HG03439 (cell line): ENCODE results near the gene LEF1.

Experiments
- ATAC-seq: cut with Tn5 transposase; IDR thresholded peaks from one replicate; pipeline ENCODE4 v1.9.1; 2021; ENCODE audit warnings: mild to moderate bottlenecking, moderate library complexity; ENCODE audit not compliant: unreplicated experiment

The LEF1 gene

DNA sequence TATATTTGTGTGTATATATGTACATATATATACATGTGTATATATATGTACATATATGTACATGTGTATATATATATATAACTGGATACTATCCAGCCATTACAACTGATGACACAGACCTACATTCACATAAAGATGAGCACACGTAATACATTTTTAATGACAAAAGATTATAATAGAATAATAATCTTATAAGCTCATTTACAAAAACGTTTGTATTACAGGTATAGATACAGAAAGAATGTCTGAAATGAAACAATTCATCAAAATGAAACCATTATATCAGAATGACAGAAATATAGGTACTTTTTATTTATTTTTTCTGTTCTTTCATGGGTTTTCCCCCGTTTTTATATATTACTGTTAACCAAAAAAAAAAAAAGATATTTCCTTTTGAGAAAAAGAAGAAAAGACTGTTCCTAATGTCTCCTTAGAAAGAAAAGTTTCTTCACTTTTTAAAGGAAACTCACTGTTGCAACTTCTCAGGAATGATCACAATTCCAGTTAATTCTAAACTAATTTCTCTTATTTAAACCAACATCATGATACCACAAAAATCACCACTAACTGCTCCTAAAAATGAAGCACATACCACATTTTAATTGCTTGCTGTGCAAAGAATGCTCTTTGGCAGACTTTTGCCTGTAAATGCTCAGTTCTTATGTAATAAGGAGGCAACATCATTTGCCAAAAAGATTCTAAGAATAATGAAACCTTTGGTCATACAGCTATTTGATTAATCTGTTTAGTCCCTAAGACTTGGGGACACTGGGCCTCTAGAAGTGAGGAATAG is 18.9 kb downstream of the LEF1 start:
- ATAC-seq: no peak

DNA sequence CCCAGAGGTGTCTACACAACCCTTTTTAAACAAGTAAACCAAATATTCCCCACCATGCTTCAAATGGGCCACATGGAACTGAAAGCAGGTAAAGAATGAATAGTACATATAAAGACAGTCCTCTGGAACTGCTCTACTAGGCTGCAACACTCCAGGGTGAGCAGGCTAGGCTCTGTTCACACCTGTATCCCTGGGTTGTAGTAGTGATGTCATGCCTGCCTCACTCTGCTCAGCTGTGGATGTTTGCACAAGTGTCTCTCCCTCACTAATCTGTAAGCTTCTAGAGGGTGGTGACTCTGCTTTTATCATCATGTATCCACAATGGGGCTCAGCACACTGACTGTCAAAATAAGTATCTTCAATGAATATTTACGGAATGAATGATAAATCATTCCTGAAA is 20.4 kb downstream of the LEF1 start:
- ATAC-seq: no peak

DNA sequence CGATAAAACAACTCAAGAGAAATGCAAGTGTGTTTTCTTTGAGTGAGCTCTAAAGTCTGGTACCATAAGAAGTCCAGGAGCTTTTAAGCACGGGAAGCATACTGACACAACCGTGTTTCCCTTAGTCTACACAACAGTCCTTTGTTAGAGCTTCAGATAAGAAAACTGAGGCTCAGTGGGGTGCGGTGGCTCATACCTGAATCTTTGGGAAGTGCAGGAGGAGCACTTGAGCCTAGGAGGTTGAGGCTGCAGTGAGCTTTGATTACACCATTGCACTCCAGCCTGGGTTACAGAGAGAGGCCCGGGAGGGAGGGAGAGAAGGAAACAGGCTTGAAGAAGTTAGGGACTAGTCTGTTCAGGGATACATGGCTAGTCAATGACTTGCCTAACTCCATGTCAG is 21.9 kb downstream of the LEF1 start:
- ATAC-seq: no peak

DNA sequence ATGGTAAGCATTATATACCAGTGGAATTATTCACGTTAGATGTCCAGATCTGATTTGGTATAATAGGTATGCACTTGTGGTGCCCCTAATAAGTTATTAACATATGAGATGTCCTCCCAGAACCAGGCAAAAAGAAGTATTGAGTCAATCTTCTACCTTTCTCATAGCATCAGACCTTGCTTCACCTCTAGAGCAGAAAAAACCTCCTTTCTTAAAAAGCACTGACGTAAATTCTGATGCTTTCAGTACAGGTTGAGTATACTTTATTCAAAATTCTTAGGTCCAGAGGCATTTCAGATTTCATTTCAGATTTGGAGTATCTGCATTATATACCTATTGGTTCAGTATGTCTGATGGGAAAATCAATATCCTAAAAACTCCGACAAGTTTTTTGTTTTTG is 22.4 kb downstream of the LEF1 start:
- ATAC-seq: no peak

DNA sequence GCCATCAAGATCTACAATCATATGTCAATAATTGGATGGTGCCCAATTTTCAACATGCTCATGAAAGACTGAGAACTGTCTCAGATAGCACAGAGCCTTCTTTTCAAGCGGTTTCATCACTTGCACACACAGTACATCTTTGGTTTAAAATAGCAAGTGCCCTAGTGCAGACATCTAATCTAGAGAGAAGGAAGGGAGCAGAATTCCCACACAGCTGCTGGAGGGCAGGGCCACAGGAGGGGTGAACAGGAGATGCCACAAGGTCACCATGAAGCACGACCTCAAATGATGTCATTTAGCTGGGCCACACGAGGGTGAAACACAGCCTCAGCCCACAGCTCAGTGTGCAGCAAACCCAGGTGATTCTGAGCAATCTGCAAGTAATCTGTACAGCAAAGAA is 24.3 kb downstream of the LEF1 start:
- ATAC-seq: no peak

DNA sequence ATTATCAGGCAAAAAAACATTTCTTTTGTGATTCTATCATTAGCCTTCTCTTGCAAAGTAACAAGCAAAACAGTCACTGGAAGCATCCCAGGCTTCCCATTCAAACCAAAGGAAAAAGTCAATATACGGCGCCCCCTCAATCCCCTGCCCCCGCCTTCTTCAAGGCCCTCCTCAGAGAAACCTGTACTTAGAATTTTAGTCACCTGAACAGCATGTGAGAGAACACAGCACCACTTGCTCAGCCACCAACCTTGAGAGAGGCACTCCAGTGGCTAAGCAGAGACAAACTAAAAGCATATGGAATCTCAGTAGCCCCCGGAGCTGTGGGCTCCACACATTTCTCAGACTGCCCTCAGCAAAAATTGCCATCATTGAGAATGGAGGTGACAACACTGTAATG is 25.2 kb downstream of the LEF1 start:
- ATAC-seq: no peak

DNA sequence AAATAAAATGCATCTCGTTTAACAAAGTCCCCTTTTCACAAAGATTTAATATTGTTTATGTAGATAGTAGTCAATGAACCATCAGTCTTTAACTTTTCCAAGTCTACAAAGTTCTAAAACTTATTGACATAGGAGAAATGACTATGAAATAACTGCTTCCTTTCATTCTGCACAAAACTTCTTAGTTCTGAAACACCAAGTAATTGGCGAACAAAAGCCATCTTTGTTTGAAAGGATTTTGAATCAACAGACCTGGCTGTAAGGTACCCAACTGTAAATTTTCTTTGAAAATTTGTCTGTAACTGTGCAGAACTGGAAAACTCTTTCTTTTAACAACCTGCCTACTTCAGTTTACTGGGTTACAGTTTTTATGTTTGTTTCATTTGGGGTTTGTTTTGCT is 25.9 kb downstream of the LEF1 start:
- no peak for ATAC-seq

DNA sequence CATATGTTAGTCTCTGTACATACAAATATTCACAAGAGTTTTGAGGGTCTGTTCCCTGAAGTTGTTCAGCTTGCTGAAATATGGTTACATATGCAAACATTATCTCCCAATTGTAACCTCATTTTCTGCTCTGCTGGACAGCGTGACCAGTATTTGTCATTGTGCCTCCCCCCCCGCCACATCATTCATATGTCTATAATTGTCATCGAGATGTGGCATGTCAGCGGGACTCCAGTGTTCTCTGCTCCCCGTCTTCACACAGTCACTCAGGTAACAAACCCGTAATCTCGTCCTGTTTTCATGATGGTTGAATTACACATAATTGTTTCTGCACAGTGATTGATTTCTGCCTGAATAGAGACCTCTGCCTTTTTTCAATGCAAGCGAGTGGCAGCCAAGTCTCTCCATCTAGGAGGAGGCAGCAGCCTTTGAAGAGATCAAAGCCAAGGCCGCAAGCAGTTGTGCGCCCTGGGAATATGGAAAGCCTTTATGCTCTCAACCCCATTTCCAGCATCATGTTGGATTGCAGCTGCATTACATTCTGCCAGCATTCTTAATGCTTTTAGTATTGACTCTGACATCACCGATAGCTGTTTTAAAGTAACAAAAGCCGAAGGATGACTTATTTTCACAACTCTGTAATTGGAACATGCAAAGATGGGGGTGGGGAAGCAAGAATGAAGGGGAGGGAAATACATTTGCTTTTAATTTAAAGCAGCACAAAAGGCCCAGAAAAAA is 27.4 kb downstream of the LEF1 start:
- ATAC-seq: no peak

DNA sequence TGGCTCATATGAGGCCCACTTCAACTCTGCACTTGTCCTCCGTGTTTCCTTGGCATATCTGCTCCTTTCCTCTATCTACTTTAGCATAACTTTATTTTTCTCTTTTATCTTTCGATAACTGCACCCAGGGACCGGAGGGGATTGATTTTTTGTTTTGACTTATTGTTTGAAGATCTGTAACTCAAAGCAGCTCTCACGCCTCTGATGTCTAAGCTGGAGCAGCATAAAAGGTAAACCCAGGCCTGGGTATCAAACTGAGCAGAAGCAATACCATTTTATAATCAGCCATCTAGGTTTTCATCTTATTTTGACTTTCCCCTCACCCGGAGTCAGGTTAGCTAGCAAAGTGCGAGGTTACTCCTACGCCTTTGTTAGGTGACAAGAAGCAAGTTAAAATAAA is 28.4 kb downstream of the LEF1 start:
- ATAC-seq: no peak

DNA sequence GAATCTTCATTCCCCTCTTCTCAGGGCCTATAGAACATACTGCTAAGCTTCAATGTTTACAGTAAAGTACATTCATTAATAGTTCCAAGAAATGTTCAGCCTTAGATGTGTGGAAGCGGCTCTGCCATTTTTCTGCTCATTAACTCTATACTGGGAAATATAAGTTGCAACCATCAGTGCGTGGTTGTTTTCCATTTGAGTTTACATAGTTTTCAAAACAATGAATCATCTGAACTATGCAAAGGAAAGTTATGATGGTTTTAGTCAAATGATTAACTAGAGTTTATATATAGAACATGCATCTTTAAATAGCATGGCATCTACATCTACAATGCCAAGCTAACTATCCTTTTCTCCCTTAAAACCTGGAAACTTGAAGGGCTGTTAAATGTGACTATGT is 29.6 kb downstream of the LEF1 start:
- peak; percentile 64 for ATAC-seq

DNA sequence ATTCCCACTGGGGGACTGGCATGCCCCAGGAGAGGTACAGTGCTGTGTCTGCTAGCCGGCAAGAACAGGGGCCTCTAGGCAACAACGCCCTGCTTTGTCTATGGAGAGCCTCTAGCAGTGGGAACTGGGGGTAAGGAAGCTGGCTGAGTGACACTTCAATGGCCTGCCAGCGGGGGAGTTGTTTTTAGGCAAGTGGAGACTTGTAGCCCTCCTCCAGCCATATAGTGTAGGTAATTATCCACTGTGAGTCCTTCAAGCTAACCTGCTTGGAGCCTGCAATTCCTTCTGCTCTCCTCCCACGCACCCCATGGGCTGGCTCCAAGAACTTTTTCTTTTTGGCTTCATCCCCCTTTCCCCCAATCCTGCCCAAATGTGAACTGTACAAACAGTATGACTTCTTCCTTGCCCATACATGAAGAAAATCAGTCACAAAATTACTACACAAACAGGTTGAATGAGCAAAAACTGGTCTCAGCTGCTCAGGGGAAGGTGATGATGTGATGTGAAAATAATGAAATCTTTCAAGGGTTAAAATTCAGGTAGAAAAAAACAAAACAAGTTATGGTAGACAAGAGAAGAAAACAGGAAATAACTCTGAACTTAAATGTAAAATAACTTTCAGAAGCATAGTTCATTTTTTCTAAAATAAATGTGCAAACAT is 33.1 kb downstream of the LEF1 start:
- ATAC-seq: no peak

DNA sequence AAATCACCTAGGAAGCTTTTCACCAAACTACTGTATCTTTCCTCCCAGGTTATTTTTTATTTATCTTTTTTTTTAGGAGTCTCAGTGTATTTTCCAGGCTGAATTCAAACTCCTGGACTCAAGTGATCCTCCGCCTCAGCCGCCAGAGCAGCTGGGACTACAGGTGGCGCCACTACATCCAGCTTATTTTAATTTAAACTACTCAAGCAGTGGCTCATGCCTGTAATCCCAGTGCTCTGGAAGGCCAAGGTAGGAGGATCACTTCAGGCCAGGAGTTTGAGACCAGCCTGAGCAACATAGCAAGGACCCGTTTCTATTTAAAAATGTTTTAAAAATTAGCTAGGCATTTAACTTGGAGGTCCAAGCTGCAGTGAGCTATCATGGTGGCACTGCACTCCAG is 37.8 kb downstream of the LEF1 start:
- no peak for ATAC-seq

DNA sequence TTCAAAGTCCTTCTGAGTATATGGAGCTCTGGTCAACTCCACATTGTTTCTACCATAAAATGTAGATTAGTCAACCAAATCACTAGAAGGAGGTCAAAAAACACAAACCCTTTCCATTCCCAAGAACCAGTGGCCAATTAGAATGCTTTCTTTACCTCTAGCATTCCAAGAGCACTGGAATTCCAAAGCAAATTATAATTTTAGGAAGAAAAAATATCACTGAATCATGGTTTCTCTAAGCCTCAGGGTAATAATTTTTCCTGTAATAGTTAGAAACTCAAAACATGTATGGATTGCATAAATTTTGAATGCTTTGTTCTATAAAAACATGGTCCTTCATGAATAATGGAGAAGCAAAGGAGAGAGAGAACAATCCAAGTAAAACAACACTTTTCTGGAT is 39.5 kb downstream of the LEF1 start:
- ATAC-seq: no peak

DNA sequence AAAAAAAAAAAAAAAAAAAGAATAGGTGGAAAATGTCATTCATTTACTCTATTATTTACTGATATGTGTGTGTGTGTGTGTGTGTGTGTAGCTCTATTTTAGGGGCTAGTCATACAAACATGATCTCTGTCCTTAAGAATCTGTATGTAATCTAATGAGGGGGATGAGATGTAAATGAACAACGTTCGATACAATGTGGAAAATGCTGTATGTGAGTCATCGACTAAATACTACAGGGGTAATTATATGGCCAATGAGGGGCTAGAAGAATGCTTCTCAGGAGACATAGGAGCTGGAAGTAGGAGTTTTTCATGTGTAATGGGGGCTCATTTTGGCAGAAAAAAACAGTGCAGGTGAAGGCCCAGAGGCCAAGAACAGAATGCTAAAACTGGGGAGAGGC is 41.9 kb downstream of the LEF1 start:
- no peak for ATAC-seq

DNA sequence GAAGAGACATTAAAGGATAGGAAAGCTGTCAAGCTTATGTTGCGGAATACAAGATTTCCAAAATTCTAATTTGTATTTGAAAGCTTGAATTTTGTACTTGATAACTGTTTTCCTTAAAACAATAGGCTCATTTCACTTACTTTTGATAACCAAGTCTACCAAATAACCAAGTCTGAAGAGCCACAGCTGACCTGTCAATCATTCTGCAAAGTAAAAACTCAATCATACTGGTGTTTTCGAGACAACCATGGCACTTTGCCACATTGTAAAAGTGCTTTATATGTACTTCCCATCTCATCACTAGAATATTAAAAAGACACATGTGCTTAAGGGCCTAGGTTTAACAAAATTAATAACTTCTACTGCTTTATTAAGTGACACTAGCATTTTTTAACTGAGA is 47.9 kb downstream of the LEF1 start:
- no peak for ATAC-seq

DNA sequence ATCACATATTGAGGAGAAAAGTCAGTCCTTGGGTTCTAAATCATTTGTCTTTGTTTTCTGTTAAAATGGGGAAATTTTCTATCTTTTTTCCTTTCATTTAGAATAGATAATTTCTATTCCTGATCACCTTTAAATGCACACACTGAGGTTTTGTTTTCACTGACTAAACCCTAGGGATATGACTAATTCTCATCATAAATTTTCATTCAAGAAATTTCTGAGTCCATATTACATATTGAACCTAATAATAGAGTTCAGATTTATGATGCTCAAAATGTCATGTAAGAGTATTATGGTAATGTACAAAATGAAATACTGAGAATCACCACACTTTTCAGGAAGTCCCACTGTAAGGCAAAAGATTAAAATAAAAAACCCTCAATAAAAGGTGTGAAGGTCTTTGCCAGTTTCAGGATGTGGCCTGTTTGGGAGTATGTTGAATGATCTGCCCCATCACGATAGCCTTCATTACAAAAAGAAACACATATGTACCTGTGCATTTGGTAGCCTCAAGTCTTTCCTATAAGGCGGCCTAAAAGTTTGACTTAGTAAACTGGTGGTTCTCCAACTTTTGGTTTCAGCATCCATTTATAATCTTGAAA is 49.4 kb downstream of the LEF1 start:
- peak; percentile 21 for ATAC-seq

DNA sequence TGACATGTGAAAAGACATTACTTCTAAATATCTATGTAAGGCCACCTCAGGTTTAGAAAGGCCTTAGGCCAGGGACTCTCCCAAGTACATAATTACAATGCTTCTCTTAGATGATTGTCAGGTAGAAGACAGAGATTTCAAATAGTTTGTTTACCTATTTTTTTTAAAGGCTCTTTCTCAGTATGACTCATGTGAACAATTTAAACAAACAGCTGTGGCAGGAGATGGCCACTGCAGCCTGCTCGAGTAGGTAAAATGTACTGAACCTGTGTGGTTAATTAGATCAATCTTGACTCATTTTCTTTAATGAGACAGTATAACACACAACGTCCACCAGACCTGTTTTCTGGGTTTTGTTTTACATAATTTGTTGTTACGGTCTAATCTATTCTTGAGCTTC is 50.2 kb downstream of the LEF1 start:
- peak; percentile 92 for ATAC-seq

DNA sequence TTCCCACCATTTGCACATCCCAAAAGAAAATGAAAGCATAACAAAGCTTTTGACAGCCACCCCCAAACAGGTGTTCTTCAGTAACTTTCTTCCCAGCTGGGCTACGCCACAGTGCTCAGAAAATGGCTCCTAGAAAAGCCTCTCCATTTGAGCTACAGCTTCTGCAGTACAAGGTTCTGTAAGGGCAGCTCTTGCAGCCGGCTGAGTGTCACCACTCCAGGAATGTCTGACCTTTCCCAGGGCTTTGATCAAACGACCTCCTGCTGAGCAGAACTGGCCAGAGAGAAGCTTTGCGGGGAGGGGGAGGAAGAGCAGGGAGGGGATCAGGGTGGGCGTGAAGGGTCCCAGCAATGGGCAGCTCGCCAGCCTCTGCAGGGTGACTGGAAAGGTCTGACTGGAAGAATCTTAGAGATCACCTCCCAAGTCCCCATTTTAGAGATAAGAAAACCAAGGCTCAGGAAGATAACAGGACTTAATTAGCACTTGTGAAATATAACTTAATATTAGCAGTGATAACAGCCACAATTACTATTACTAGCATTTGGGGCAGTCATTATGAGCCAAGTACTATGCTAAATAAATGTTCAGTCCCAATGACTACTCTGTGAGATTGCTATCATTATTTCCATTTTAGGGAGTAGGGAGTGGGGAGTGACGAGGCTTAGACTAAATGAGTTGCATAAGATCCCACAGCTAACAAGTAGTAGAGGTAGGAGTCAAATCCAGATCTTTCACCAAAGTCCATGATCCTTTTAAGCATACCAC is 51.1 kb downstream of the LEF1 start:
- ATAC-seq: no peak

DNA sequence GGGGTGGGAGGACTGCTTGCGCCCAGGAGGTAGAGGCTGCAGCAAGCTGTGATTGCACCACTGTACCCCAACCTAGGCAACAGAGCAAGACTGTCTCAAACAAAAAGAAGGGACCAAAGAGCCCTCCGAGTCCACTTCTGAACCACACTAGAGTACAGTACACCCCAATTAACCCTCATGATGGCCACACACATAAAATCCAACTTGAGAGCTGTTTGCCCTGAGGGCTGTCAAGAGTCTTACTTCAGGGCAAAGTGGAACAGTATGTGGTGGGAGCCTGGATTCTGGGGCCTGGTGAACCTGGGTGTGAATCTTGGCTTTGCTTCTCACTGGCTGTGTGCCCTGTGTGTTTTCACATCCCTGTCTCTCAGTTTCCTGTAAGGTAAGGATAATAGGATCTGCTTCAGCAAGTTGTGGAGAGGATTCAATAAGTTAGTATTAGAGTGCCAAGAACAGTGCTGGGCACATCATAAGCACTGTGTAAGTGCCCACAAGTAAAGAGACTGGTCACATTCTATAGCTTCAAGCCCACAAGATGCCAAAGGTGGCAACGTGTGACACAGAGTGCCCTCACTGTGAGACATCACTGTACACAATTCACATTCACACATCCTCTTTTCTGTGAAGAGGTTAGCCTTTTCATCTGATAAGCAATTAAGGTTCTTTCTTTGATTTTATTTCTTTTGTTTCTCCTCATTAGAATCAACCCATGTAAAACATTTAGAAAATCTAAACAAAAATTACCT is 52.1 kb downstream of the LEF1 start:
- no peak for ATAC-seq

DNA sequence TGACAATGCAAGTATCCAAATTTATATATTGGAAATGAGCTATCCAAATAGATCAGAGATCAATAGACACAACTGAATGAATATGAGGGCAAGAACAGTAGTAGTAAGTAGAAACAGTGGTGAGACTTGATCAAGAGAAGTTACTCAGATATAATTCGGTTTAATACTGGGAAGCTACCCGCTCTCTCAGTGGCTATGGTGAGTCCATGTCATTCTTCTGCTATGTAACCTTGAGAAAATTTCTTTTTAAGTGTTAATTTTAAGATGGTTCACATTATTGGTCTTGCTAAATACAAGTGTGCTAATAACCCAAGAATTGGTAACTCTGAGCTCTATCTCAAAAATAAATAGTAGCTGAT is 53.6 kb downstream of the LEF1 start:
- no peak for ATAC-seq
